GM23248 (cell line): Measurements from ENCODE around the gene CASZ1.

ENCODE experiments used
- EZH2 ChIP-seq: fragments of 200-600 bp; sonication (generic); IDR thresholded peaks from 2 replicates; pipeline ENCODE4 v1.6.1; 2018; ENCODE audit warnings: antibody characterized with exemption, mild to moderate bottlenecking; ENCODE audit not compliant: insufficient read depth, poor library complexity, severe bottlenecking
- EZH2phosphoT487 ChIP-seq: fragments of 200-600 bp; sonication (generic); IDR thresholded peaks from 2 replicates; pipeline ENCODE4 v1.6.1; 2018; ENCODE audit warnings: antibody characterized with exemption, moderate library complexity, mild to moderate bottlenecking, low read depth; ENCODE audit not compliant: insufficient read depth

GRCh38 chr1:10756842-10757241, 39.6 kb downstream of the CASZ1 start:
- no peak for TF ChIP-seq EZH2phosphoT487
- no peak for TF ChIP-seq EZH2
